Measurements from ENCODE around the gene CACUL1. TPM values are rescaled to one million over a fixed set of nuclear protein-coding genes. Genes with fewer than 3 reads are reported as not detected.

CACUL1 gene
- total RNA-seq, 3 donors from 2014 or later = 39.2 to 54.0 (median 40.0) TPM

- H3K9me3 ChIP-seq = no peaks in the 10 kb centered on the region
- H3K4me1 ChIP-seq (ENCODE audit: low read depth) = no peaks in the 10 kb centered on the region
- H3K4me3 ChIP-seq = no peak overlapping the region
- ATAC-seq (no peak), DNase-seq (no peak)
- no peaks in the 10 kb centered on the region for H3K36me3 ChIP-seq (ENCODE audit: low read depth)
- intact Hi-C loops (cut with DNase I, micrococcal nuclease) = no loop called here
- TF ChIP-seq CTCF (IDR thresholded peaks at IDR 0.05) = no peak
These were observed 61.9 kb downstream of the CACUL1 start for GRCh38 chr10:118692872-118693271.

GRCh38 chr10:118689070-118689858 lies 65.5 kb downstream of the CACUL1 start:
- Histone ChIP-seq H3K4me1 (ENCODE audit: low read depth) (no peaks in the 10 kb centered on the region), H3K9me3 (no peaks in the 10 kb centered on the region), H3K36me3 (ENCODE audit: low read depth) (no peaks in the 10 kb centered on the region), H3K4me3 (no peak overlapping the region)
- no peak for DNase-seq
- no peak for ATAC-seq
- intact Hi-C loops (cut with DNase I, micrococcal nuclease) = no loop called here
- no peak for TF ChIP-seq CTCF (IDR thresholded peaks at IDR 0.05)

- no peak for ATAC-seq
- no peaks in the 10 kb centered on the region for H3K4me1 ChIP-seq (ENCODE audit: low read depth)
- H3K9me3 ChIP-seq = no peaks in the 10 kb centered on the region
- TF ChIP-seq CTCF (IDR thresholded peaks at IDR 0.05) = no peak
- intact Hi-C loops (cut with DNase I, micrococcal nuclease) = no loop called here
- no peak for DNase-seq
- H3K4me3 ChIP-seq = no peak overlapping the region
- no peaks in the 10 kb centered on the region for H3K36me3 ChIP-seq (ENCODE audit: low read depth)
These were observed 67.3 kb downstream of the CACUL1 start for GRCh38 chr10:118687472-118687871.

GRCh38 chr10:118682533-118682932 lies 72.2 kb downstream of the CACUL1 start:
- no peaks in the 10 kb centered on the region for H3K36me3 ChIP-seq (ENCODE audit: low read depth)
- ATAC-seq = no peak
- no peak for TF ChIP-seq CTCF (IDR thresholded peaks at IDR 0.05)

GRCh38 chr10:118680197-118680596 lies 74.6 kb downstream of the CACUL1 start:
- no peaks in the 10 kb centered on the region for H3K4me1 ChIP-seq (ENCODE audit: low read depth)
- DNase-seq (no peak), ATAC-seq (no peak)
- no peak for TF ChIP-seq CTCF (IDR thresholded peaks at IDR 0.05)
- no peaks in the 10 kb centered on the region for H3K9me3 ChIP-seq
- intact Hi-C loops (cut with DNase I, micrococcal nuclease) = no loop called here
- no peak overlapping the region for H3K4me3 ChIP-seq
- no peaks in the 10 kb centered on the region for H3K36me3 ChIP-seq (ENCODE audit: low read depth)

More at GRCh38 chr10:118682533-118682932, 72.2 kb downstream of the CACUL1 start:
- no peaks in the 10 kb centered on the region for H3K4me1 ChIP-seq (ENCODE audit: low read depth)
- DNase-seq = no peak
- intact Hi-C loops (cut with DNase I, micrococcal nuclease) = no loop called here
- no peaks in the 10 kb centered on the region for H3K9me3 ChIP-seq
- no peak overlapping the region for H3K4me3 ChIP-seq
